Erythroblast (primary cell): ENCODE measurements around the gene DNAJA4.

Source experiments
- GATA1 ChIP-seq: IDR thresholded peaks from 2 replicates; pipeline ENCODE4 v1.6.1; 2011; ENCODE audit warnings: low read depth, mild to moderate bottlenecking, control low read depth, low read length, moderate library complexity
- POLR2A ChIP-seq: IDR thresholded peaks from 2 replicates; pipeline ENCODE4 v1.6.1; 2011; ENCODE audit warnings: mild to moderate bottlenecking, low read length

- TF ChIP-seq POLR2A = no peak
- TF ChIP-seq GATA1 = no peak
These were observed 57.9 kb downstream of the DNAJA4 start for GRCh38 chr15:78322243-78322642.
